ENCODE data around the gene SLC45A3.
A peak's percentile ranks its signal among the peaks of the same experiment; 100 is the strongest.

SLC45A3 gene

DNA sequence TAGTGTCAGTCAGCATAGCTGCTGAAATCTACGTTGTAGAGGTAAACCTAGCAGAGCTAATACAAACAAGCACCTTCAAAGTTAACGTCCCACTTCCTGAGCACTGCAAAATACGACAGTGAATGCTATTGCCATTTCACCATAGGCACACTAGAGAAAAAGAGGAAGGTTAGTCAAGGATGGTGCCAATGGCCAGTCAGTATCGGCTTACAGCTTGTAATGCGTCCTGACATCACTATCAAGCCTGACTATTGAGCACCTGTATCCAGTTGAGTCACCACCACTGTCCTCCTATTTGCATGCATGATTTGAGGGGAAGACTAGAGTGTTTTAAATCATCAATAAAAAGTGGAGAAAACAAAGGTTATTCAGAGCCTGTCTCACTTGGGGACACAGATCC is 35.3 kb upstream of the SLC45A3 start:
- in situ Hi-C loops (cut with HindIII; ENCODE audit: low sequenced_read_pairs): no loop called here
- H3K4me3 ChIP-seq (ENCODE audit: low read depth, low read length): no peak overlapping the region
- DNase-seq (ENCODE audit: low read depth, low spot score): no peak
- TF ChIP-seq, protein P1, sequence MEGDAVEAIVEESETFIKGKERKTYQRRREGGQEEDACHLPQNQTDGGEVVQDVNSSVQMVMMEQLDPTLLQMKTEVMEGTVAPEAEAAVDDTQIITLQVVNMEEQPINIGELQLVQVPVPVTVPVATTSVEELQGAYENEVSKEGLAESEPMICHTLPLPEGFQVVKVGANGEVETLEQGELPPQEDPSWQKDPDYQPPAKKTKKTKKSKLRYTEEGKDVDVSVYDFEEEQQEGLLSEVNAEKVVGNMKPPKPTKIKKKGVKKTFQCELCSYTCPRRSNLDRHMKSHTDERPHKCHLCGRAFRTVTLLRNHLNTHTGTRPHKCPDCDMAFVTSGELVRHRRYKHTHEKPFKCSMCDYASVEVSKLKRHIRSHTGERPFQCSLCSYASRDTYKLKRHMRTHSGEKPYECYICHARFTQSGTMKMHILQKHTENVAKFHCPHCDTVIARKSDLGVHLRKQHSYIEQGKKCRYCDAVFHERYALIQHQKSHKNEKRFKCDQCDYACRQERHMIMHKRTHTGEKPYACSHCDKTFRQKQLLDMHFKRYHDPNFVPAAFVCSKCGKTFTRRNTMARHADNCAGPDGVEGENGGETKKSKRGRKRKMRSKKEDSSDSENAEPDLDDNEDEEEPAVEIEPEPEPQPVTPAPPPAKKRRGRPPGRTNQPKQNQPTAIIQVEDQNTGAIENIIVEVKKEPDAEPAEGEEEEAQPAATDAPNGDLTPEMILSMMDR (IDR thresholded peaks at IDR 0.05; ENCODE audit: low read depth, low read length): no peak

DNA sequence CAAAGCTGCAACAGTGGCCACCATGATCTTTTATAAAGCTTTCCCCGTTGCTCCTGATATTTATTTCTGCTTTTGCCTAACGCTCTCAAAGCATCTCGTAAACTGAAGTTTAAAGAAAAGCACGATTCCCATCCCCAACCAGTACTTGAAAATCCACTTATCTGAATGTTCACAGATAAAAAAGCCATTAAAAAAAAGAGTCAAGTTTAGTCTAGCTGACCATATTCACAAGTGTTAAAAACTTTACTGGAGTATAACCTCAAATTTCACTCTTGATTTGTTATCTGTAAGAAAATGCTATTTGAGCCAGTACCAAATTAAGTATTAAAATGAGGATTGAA is 34.6 kb upstream of the SLC45A3 start:
- in situ Hi-C loops (cut with HindIII; ENCODE audit: low sequenced_read_pairs): no loop called here
- no peak overlapping the region for H3K4me3 ChIP-seq (ENCODE audit: low read depth, low read length)
- no peak for DNase-seq (ENCODE audit: low read depth, low spot score)
- TF ChIP-seq, protein P1 (IDR thresholded peaks at IDR 0.05; ENCODE audit: low read depth, low read length): no peak

DNA sequence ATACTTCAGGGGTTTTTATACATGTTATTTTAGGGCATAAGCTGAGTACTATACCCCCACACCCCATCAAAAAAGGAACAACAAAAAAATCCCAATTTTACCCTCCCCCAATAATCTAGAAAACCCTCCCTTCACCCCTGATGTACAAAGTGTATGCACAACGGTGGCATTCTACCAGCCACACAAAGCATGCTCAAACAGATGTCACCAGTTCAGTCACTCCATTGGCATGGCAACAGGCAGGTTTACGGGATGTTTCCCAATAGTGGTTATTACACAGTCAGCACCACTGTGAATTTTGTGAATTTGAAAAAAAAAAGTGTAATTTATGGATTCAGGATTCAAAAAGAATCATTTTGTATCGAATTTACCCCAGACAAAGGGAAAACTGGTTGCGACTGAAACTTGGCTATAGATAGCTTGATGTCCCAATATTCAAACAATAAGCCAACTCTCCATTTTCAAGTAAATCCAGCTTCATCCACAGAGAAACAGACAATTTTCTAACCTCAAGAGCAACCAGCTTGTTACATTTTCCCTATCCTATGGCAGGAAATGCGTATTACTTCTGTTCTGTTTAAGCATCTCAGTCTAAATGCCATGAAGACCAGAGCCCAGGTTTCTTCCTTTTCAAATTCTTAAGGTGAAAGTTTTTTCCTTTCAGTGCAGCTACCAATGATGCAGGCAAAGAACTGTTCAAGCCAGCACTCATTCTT is 34.0 kb upstream of the SLC45A3 start:
- peak; percentile 33 for DNase-seq (ENCODE audit: low read depth, low spot score)
- TF ChIP-seq, protein P1 (IDR thresholded peaks at IDR 0.05; ENCODE audit: low read depth, low read length): no peak
- in situ Hi-C loops (cut with HindIII; ENCODE audit: low sequenced_read_pairs): no loop called here
- no peak overlapping the region for H3K4me3 ChIP-seq (ENCODE audit: low read depth, low read length)

DNA sequence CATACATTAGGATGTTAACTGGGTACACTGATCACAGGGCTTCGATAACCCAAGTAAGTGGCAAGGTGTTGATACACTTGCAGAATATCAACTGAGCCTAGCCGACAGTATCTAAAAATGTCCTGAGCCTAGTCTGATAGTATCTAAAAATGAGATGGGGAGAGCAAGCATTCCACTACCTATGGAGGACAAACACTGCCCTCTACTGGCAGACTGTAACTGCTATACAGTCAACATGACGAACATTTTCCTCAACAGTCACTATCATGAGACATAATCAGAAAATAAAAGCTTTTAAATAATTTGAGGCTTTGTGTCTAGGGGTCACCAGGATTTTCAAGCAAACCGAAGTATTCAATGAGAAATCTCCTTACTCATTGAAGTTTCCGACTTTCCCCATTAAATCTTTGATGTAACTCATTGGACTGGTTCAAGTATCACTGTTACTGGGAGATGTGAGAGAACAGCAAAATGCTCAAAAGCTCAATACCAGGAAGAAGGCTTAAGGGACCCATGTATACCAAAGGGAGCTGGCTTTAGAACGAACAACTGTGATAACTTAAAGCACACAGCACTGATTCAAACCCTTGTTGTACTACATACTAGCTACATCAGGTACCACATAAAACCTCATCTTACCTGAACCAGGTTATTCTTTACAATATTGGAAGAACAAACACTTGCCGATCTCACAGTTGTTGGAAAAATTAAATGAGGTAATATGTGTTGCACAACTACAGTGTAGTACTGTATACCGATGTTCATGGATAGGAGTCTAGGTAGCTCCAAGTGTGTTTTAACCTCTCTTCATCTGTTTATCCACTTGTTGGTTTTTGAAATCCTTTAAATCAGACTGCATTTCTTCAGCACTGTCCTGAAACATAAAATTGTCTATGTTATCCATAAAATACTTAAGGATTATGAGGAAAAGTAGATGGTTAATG is 31.1 kb upstream of the SLC45A3 start:
- peak; percentile 80 for DNase-seq (ENCODE audit: low read depth, low spot score)
- H3K4me3 ChIP-seq (ENCODE audit: low read depth, low read length): no peak overlapping the region
- TF ChIP-seq, protein P1 (IDR thresholded peaks at IDR 0.05; ENCODE audit: low read depth, low read length): peak; percentile 86
- in situ Hi-C loops (cut with HindIII; ENCODE audit: low sequenced_read_pairs): no loop called here

DNA sequence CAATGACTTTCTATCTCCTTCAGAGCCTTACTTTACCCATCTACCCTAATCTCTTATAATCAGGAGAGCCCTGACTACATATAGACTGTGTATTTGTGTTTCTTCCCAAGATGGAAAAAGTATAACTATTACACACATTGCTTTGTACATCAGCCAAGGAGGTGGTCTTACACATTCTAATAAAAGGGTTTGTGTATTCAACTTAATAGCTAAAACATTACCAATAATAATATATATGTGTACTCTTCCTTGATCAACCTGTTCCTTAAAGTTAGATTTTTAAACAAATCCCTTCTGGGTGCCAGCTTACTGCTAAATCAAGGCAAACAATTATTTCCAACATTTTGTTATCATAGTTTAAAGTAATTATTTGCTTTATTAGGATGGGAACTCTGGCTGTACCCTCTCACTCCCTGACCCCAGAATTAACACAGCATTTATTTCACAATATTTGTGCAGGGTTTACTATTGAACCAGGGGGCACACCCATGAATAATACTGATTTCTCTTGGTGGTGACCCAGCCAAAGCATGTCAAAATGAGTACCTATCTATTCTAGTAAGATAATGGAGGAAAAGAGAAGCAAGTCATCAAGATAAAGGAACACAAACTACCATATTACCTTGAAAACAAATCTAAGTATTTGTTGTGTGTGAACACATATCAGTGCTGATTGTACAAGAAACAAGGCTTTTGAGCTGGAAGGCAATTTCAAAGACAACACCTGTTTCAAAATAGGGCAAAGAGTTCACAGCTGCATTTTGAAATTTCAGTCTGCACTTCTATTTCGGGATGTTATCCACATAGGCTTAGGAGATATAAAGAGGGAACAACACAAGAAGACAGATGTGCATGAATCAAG is 30.1 kb upstream of the SLC45A3 start:
- no peak for DNase-seq (ENCODE audit: low read depth, low spot score)
- TF ChIP-seq, protein P1 (IDR thresholded peaks at IDR 0.05; ENCODE audit: low read depth, low read length): no peak
- H3K4me3 ChIP-seq (ENCODE audit: low read depth, low read length): no peak overlapping the region
- in situ Hi-C loops (cut with HindIII; ENCODE audit: low sequenced_read_pairs): no loop called here

DNA sequence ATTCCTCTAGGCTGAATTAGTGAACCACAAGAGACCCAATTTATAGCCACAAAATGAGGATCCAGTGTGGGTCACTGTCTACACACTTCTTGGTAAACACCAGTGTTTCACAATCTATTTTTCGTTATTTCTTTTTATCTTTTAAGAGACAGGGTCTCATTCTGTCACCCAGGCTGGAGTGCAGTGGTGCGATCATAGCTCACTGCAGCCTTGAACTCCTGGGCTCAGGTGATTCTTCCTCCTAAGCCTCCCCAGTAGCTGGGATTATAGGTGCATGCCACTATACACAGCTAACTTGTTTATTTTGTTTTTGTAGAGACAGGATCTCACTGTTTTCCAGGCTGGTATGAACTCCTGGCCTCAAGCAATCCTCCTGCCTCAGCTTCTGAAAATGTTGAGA is 29.3 kb upstream of the SLC45A3 start:
- in situ Hi-C loops (cut with HindIII; ENCODE audit: low sequenced_read_pairs): no loop called here
- DNase-seq (ENCODE audit: low read depth, low spot score): no peak
- TF ChIP-seq, protein P1 (IDR thresholded peaks at IDR 0.05; ENCODE audit: low read depth, low read length): no peak
- H3K4me3 ChIP-seq (ENCODE audit: low read depth, low read length): no peak overlapping the region

All from astrocyte of the spinal cord (primary cell).